ENCODE measurements around the gene GRM5. TPM values are rescaled to one million over a fixed set of nuclear protein-coding genes. Genes with fewer than 3 reads are reported as not detected.

The GRM5 gene
- total RNA-seq, 4 donors from 2014 or later = not detected

- intact Hi-C loops (cut with DNase I; ENCODE audit: low total_unique reads) (no loop called here), in situ Hi-C loops (cut with MboI; ENCODE audit: low pct_ligation_motif_present in 1 of 4, low pct_unique_long_range_greater_than_20kb in 1 of 4, low sequenced_read_pairs in 3 of 4) (no loop called here)
- WGBS, 2 donors (ENCODE audit: low coverage in 1 of 2) = 71 to 75% methylated on average over 2 of the region's 2 CpGs
- no peaks in the 10 kb centered on the region for H3K9me3 ChIP-seq
- no peaks in the 10 kb centered on the region for H3K36me3 ChIP-seq
- TF ChIP-seq POLR2A (IDR thresholded peaks at IDR 0.05) (no peak), EP300 (IDR thresholded peaks at IDR 0.05; ENCODE audit: low read depth) (no peak), POLR2AphosphoS5 (IDR thresholded peaks at IDR 0.05) (no peak)
- TF ChIP-seq, protein P1, sequence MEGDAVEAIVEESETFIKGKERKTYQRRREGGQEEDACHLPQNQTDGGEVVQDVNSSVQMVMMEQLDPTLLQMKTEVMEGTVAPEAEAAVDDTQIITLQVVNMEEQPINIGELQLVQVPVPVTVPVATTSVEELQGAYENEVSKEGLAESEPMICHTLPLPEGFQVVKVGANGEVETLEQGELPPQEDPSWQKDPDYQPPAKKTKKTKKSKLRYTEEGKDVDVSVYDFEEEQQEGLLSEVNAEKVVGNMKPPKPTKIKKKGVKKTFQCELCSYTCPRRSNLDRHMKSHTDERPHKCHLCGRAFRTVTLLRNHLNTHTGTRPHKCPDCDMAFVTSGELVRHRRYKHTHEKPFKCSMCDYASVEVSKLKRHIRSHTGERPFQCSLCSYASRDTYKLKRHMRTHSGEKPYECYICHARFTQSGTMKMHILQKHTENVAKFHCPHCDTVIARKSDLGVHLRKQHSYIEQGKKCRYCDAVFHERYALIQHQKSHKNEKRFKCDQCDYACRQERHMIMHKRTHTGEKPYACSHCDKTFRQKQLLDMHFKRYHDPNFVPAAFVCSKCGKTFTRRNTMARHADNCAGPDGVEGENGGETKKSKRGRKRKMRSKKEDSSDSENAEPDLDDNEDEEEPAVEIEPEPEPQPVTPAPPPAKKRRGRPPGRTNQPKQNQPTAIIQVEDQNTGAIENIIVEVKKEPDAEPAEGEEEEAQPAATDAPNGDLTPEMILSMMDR (IDR thresholded peaks at IDR 0.05) = no peak
- no peak for DNase-seq
- no peaks in the 10 kb centered on the region for H3K4me1 ChIP-seq
- no peak overlapping the region for H3K27ac ChIP-seq
- no peaks in the 10 kb centered on the region for H3K27me3 ChIP-seq
- H3K4me3 ChIP-seq = no peak overlapping the region
These were observed 468.4 kb downstream of the GRM5 start for GRCh38 chr11:88597387-88597786.

GRCh38 chr11:88596786-88597185 lies 469.0 kb downstream of the GRM5 start:
- no peaks in the 10 kb centered on the region for H3K9me3 ChIP-seq
- H3K36me3 ChIP-seq = no peaks in the 10 kb centered on the region
- no peak overlapping the region for H3K4me3 ChIP-seq
- intact Hi-C loops (cut with DNase I; ENCODE audit: low total_unique reads) = no loop called here
- 79 to 88% methylated on average over 2 of the region's 2 CpGs for WGBS, 2 donors (ENCODE audit: low coverage in 1 of 2)
- in situ Hi-C loops (cut with MboI; ENCODE audit: low pct_ligation_motif_present in 1 of 4, low pct_unique_long_range_greater_than_20kb in 1 of 4, low sequenced_read_pairs in 3 of 4) = no loop called here
- no peak overlapping the region for H3K27ac ChIP-seq
- no peak for DNase-seq
- TF ChIP-seq EP300 (IDR thresholded peaks at IDR 0.05; ENCODE audit: low read depth) = no peak
- no peak for TF ChIP-seq POLR2A (IDR thresholded peaks at IDR 0.05)
- no peak for TF ChIP-seq POLR2AphosphoS5 (IDR thresholded peaks at IDR 0.05)
- TF ChIP-seq, protein P1 (IDR thresholded peaks at IDR 0.05) = no peak
- H3K27me3 ChIP-seq = no peaks in the 10 kb centered on the region
- no peaks in the 10 kb centered on the region for H3K4me1 ChIP-seq

DNA sequence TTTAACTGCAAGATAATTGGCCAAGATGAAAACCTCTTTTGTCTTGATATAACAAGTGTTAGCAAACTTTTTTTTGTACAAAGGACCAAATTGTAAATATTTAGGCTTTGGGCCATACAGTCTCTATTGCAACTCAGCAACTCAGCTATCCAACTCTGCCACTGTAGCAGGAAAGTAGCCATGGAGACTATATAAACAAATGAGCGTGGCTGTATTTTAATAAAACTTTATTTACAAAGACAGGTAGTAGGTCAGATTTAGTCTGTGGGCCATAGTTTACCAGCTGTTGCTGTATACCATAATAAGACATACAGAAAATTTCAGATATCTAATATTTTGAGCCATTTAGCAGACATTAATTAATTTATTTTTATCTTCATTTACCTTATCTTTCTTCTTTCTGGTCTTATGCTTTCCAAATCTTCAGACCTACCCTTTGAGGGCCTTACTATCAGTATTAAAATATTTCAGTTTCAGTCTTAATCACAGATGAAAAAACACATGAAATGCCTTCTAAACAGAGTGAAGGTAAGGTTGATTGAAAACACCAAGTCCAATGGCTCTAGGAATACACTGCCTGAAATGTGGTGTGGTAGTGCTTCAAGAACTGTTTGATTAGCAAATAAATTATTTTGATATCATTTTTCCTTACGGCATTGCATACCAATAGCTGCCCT lies 471.4 kb downstream of the GRM5 start:
- Histone ChIP-seq H3K36me3 (no peaks in the 10 kb centered on the region), H3K27ac (no peak overlapping the region), H3K9me3 (no peaks in the 10 kb centered on the region), H3K4me1 (no peaks in the 10 kb centered on the region), H3K27me3 (no peaks in the 10 kb centered on the region), H3K4me3 (no peak overlapping the region)
- TF ChIP-seq POLR2A (IDR thresholded peaks at IDR 0.05) = no peak
- no peak for TF ChIP-seq POLR2AphosphoS5 (IDR thresholded peaks at IDR 0.05)
- TF ChIP-seq EP300 (IDR thresholded peaks at IDR 0.05; ENCODE audit: low read depth) = no peak
- TF ChIP-seq, protein P1 (IDR thresholded peaks at IDR 0.05) = no peak
- in situ Hi-C loops (cut with MboI; ENCODE audit: low pct_ligation_motif_present in 1 of 4, low pct_unique_long_range_greater_than_20kb in 1 of 4, low sequenced_read_pairs in 3 of 4) = no loop called here
- WGBS, 2 donors (ENCODE audit: low coverage in 1 of 2) = 52 to 74% methylated on average over 2 of the region's 2 CpGs
- intact Hi-C loops (cut with DNase I; ENCODE audit: low total_unique reads) = no loop called here
- DNase-seq = no peak

DNA sequence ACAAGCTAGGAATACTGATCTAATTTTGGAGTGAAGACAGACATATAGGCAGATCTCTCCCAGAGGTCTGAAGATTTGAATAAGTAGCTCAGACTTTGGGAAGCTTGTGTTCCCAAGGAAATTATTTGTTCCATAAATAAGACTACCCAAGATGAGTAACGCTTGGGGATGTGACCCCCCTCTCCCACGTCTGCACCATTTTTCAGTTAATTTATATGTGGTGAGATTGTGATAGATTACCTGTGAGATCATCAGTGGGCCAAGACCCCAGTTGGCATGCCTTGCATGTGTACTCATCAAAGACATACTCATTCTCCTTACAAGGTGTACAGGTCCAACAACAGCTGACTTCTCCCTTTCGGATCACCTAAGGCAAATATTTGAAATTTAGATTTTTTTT lies 475.4 kb downstream of the GRM5 start:
- H3K27me3 ChIP-seq = no peaks in the 10 kb centered on the region
- intact Hi-C loops (cut with DNase I; ENCODE audit: low total_unique reads) (no loop called here), in situ Hi-C loops (cut with MboI; ENCODE audit: low pct_ligation_motif_present in 1 of 4, low pct_unique_long_range_greater_than_20kb in 1 of 4, low sequenced_read_pairs in 3 of 4) (no loop called here)
- H3K36me3 ChIP-seq = no peaks in the 10 kb centered on the region
- DNase-seq = no peak
- no peak overlapping the region for H3K4me3 ChIP-seq
- no peaks in the 10 kb centered on the region for H3K9me3 ChIP-seq
- no peak for TF ChIP-seq EP300 (IDR thresholded peaks at IDR 0.05; ENCODE audit: low read depth)
- no peak for TF ChIP-seq POLR2AphosphoS5 (IDR thresholded peaks at IDR 0.05)
- TF ChIP-seq POLR2A (IDR thresholded peaks at IDR 0.05) = no peak
- TF ChIP-seq, protein P1 (IDR thresholded peaks at IDR 0.05) = no peak
- no peaks in the 10 kb centered on the region for H3K4me1 ChIP-seq
- H3K27ac ChIP-seq = no peak overlapping the region
- 82 to 90% methylated on average over 3 of the region's 3 CpGs for WGBS, 2 donors (ENCODE audit: low coverage in 1 of 2)

Data from transverse colon (tissue), 4 donors.